Measurements from ENCODE around the gene MEGF6.

The MEGF6 gene

GRCh38 chr1:3544040-3544977, 67.0 kb downstream of the MEGF6 start:
- no peak for DNase-seq (ENCODE audit: extremely low read depth in 1 of 2, low read depth in 1 of 2)

GRCh38 chr1:3543076-3544039, 68.0 kb downstream of the MEGF6 start:
- DNase-seq (ENCODE audit: extremely low read depth in 1 of 2, low read depth in 1 of 2) = no peak

- no peak for DNase-seq (ENCODE audit: extremely low read depth in 1 of 2, low read depth in 1 of 2)
These were observed 68.6 kb downstream of the MEGF6 start for GRCh38 chr1:3542676-3543075.

GRCh38 chr1:3541936-3542335, 69.4 kb downstream of the MEGF6 start:
- DNase-seq (ENCODE audit: extremely low read depth in 1 of 2, low read depth in 1 of 2) = no peak

- DNase-seq (ENCODE audit: extremely low read depth in 1 of 2, low read depth in 1 of 2) = no peak
These were observed 69.8 kb downstream of the MEGF6 start for GRCh38 chr1:3541465-3541864.

- no peak for DNase-seq (ENCODE audit: extremely low read depth in 1 of 2, low read depth in 1 of 2)
These were observed 70.4 kb downstream of the MEGF6 start for GRCh38 chr1:3540876-3541275.

GRCh38 chr1:3539707-3540425, 71.4 kb downstream of the MEGF6 start:
- no peak for DNase-seq (ENCODE audit: extremely low read depth in 1 of 2, low read depth in 1 of 2)

- no peak for DNase-seq (ENCODE audit: extremely low read depth in 1 of 2, low read depth in 1 of 2)
These were observed 73.9 kb downstream of the MEGF6 start for GRCh38 chr1:3537359-3537758.

- no peak for DNase-seq (ENCODE audit: extremely low read depth in 1 of 2, low read depth in 1 of 2)
These were observed 74.7 kb downstream of the MEGF6 start for GRCh38 chr1:3536420-3537195.

GRCh38 chr1:3535732-3536131, 75.6 kb downstream of the MEGF6 start:
- no peak for DNase-seq (ENCODE audit: extremely low read depth in 1 of 2, low read depth in 1 of 2)

- no peak for DNase-seq (ENCODE audit: extremely low read depth in 1 of 2, low read depth in 1 of 2)
These were observed 76.3 kb downstream of the MEGF6 start for GRCh38 chr1:3534803-3535637.

- DNase-seq (ENCODE audit: extremely low read depth in 1 of 2, low read depth in 1 of 2) = no peak
These were observed 78.0 kb downstream of the MEGF6 start for GRCh38 chr1:3533067-3534048.

- no peak for DNase-seq (ENCODE audit: extremely low read depth in 1 of 2, low read depth in 1 of 2)
These were observed 79.4 kb downstream of the MEGF6 start for GRCh38 chr1:3531928-3532327.

- peak; percentile 44 to 60 for DNase-seq (ENCODE audit: extremely low read depth in 1 of 2, low read depth in 1 of 2)
These were observed 80.1 kb downstream of the MEGF6 start for GRCh38 chr1:3530926-3531818.

- no peak for DNase-seq (ENCODE audit: extremely low read depth in 1 of 2, low read depth in 1 of 2)
These were observed 81.0 kb downstream of the MEGF6 start for GRCh38 chr1:3530086-3530925.

- no peak for DNase-seq (ENCODE audit: extremely low read depth in 1 of 2, low read depth in 1 of 2)
These were observed 82.1 kb downstream of the MEGF6 start for GRCh38 chr1:3529099-3529729.
